Stimulated activated CD4-positive, alpha-beta T cell treated with anti-CD3 and anti-CD28 coated beads, Interleukin-1b, Interleukin-23, amount 100 ng/mL, for 1 hour (primary cell): ENCODE measurements around the gene RPA1.
"Not testable (repeated sequence)": the region's sequence is repeated elsewhere in the genome, so short reads cannot be mapped to it uniquely, and the experiment has no call there.

ENCODE experiments used
- DNase-seq, 2 donors: peaks; one replicate each; pipeline ENCODE4 v3.0.0-alpha.2; 2020; ENCODE audit warnings: low read depth in 2 of 2

The RPA1 gene

DNA sequence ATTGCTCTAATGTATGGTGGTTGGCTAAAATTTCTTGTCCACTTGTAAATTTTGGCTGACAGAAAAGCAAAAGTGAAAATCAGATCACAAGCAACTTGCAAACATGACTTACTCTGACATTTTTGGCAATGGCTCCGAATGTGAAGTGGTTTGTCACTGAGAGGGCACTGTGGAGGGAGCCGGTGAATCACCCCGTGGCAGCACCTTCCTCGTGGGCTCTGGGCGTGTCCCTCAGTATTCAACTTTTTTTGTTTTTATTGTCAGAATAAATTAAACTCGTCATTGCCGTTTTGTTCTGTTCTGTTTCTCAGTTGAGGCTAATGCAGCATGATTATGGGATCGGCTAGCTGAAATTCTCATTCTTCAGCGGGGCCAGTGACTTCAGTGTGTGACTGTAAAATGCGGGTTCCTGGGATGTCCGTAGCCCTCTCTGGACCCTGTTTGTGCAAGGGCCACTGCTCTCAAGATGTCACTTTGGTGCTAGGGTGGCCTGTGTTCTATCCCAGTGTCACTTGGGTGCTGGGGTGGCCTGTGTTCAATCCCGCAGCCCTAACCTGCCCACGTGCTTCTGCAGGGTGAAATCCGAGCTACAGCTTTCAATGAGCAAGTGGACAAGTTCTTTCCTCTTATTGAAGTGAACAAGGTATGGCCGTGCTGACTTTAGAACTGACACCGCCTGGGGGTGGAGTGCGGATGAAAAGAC, 48.8 kb downstream of the RPA1 start:
- DNase-seq = no peak

DNA sequence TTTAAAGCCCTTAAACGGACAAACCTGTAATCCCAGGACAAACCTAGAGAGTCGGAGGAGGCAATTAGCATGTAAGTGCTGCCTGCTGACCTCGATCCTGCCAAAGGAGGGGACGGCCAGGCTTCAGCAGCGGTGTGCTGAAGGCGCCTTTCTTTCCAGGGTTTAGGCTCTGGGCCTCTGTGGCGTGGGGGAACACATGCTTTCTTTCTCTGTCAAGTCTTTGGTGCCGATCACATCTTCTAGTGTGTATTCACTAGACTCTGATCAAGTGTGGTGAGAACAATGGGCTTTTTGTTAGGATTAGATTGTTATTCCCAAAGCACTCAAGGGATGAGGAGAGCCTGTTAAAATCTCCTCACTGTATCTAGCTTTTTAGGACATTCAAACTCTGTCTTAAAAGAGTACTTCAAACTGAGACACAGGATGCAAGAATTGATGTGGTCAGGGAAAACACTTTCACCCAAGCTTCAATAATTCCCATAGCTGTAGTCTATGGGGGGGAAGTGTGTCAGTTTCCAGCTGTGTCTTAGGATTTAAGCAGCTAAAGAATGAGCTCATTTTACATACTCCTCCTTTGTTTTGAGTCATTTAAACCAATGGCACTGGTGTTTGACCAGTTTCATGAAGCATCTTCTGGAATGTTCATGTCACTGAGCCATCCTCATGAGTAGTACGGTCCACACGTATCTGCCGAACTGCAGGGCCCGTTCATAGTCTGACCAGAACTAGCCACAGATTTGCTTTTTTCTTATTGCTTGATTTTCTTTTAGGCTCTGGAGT, 51.2 kb downstream of the RPA1 start:
- DNase-seq = no peak

DNA sequence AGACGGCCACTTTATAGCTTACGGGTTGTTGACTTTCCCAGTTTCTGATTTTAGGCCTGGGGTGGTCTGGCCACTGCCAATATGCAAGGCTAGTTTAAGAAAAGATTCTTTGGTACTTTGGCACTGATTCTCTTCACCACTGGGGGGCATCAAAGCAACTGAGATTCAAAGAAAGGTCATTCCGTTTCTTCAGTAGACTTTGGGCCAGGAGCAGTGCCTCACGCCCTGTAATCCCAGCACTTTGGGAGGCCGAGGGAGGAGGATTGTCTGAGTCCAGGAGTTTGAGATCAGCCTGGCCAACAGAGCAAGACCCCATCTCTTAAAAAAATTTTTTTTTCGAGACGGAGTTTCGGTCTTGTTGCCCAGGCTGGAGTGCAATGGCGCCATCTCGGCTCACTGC, 53.0 kb downstream of the RPA1 start:
- DNase-seq = no peak

DNA sequence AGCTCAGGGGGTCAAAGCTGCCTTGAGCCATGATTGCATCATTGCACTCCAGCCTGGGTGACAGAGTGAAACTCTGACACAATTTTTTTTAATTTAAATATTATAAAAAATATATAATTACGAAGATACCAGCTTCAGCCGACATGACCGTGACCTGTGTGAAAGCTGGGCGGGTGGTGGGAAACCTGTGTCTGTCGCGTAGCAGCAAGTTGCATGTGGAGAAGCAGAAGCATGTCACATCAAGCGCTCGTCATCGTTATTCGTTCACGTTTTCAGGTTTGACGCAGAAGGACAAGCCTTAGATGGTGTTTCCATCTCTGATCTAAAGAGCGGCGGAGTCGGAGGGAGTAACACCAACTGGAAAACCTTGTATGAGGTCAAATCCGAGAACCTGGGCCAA, 53.7 kb downstream of the RPA1 start:
- DNase-seq = no peak

DNA sequence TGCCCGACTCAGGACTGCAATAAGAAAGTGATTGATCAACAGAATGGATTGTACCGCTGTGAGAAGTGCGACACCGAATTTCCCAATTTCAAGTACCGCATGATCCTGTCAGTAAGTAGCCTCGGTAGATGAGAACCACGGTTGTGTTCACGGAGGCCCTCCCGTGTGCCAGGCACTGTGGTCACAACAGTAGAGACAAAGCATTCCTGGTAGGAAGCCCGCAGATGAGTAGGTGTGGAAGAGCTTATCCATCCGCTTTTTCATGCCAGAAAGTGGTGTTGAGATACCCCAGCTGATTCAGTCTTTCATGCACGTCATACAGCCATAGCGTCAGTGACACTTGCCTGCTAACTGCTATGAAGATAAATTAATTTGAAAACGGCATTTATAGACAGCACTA, 58.9 kb downstream of the RPA1 start:
- DNase-seq = no peak

DNA sequence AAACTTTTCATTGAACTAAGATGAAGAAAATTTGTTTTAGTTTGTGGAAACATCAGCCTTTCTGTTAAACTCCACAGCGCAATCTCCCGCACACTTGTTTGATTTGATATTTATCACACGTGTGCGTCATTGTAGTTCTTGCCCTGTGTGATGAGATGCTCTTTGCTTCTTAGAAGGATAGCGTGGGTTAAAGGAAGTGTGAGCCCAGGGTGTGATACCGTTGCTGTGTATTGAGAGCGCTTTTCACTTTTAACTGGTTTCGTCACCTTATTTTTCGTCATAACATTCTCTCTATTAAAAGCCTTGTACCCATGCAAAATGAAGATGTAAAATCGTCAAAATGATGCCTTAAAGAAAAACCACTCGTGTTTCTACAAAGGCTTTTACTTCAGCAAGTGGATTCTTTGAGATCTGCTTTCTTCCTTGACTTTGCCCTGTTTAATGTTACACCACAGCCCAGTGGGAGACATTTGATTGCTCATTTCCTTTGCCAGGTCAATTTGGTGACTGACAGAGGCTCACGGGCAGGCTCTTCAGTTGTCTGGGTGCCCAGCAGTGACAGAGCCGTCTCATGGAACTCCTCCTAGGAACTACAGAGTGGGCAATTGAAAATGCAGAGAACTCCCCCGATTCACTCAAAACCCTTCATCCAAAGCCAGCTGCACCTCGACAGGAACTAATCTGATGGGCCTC, 61.1 kb downstream of the RPA1 start:
- no peak for DNase-seq

DNA sequence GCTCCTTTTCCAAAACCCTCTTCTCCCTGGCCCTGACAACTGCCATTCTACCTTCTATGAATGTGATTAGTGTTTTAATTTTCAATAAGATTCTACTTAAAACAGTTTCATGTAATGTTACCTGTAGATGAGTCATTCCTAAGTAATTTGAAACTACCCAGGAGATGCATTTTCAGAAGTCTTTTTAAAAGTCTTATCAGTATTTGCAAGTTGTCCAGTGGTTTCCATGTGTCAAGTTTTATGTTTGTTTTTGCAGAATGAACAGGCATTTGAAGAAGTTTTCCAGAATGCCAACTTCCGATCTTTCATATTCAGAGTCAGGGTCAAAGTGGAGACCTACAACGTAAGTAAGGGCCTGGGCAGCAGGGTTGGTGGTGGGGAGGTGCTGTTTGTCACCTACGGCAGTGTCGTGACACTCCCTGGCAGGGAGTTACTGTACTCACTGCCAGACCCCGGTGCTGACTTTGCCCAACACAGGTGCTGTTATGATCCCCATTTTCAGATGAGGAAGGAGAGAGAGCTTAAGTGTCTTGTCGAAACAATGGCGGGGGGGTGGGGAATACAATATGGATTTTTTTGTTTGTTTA, 65.0 kb downstream of the RPA1 start:
- no peak for DNase-seq

DNA sequence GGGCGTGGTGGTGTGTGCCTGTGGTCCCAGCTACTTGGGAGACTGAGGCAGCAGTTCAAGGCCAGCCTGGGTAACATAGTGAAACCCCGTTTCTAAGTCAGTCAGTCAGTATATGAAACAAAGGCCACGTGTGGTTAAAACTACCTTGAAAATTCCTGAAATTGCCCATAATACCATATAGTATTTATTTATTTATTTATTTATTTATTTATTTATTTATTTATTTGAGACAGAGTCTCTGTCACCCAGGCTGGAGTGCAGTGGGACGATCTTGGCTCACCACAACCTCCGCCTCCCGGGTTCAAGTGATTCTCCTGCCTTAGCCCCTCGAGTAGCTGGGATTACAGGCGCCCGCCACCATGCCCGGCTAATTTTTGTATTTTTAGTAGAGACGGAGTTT, 65.7 kb downstream of the RPA1 start:
- not testable (repeated sequence) for DNase-seq

DNA sequence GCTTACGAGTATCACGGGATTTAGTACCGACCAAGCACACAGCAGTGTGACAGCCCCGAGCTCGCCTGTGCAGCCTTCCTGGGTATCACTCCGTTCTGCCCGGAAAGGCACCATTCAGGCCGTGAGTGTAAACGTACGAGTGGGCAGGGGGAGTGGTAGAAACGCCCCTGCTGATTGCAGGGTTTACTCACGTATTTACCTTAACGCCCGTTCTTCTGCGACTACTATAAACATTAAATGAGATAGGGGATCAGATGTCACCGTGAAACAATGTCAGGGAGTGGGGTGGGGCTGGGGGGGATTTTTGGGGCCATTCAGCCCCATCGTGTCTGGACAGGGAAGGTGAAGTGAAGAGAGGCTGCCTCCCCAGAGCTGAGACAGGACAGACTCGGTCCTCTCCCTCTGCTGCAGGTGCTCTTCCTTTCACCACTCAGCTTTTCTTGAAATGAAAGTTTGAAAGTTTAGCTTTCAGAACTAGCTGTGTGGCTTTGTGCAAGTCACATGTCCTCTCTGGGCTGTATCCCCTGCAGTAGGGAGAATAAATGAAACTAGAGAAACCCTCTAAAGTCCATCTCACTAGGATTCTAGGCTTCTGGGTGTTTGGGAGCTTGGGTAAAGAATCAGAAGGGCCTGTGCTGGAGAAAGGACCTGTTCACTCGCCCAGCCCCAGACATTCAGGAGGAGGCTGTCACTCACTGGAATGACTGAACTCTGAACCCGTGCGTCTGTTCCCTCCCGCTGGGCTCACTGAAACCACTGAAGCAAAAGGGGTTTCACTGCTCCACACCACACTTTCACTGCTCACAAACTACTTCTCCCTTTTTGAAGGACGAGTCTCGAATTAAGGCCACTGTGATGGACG, 66.7 kb downstream of the RPA1 start:
- DNase-seq = no peak

DNA sequence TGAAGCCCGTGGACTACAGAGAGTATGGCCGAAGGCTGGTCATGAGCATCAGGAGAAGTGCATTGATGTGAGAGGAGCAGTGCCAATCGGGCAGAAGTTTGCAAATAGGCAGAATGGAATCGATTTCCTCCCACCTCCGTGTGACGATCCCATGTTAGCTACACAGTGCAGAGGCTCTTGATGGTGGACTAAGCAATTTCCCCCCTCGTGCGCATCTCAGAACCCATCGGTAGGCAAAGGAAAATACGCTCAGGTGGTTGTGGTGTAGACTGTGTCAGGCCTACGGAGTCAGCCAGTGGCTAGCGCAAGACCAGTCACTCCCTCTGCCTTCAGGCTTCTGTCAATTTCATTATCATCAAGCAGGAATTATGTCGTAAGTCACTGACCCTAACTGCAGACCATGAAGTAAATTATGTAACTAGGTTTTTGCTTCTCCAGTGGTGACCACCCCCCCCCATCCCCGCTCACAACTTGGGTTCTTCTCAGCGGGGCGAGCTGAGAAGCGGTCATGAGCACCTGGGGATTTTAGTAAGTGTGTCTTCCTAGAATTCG, 67.4 kb downstream of the RPA1 start:
- DNase-seq = no peak

DNA sequence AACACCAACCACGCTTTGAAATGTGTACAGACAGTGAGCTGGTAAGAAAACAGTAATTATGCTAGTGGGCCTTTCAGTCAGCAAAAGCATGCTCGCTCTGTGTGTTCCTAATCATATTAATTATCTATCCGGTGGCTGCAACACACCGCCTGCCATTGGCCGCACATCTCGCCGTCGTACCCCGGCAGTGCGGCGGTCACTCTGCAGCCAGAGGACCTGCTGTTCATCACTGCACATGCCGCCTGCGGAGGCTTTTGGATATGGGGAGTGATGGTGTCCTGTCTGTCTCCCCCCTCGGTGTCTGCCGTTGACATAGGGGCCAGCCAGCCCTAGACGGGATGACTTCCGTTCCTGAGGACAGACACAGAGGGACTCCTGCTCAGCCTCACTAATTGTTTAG, 68.5 kb downstream of the RPA1 start:
- DNase-seq = no peak

DNA sequence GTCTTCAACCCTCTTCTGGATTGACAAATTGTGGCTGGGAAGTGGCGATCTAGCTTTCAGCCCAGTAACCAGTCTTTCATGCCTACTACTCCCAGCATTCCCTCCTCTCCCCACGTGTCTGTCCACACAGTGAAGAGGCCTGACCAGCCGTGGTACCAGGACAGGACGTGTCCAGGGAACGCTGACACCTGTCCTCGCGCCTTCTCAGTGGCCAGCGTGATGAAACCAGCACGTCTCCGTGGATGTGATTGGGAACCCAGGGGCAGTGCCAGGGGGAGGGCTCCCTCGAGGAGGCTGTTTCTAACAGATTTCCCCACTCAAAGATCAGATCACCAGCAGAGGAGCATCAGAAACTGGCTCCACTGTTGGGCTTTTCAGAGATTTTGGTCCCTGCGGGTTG, 69.1 kb downstream of the RPA1 start:
- no peak for DNase-seq

DNA sequence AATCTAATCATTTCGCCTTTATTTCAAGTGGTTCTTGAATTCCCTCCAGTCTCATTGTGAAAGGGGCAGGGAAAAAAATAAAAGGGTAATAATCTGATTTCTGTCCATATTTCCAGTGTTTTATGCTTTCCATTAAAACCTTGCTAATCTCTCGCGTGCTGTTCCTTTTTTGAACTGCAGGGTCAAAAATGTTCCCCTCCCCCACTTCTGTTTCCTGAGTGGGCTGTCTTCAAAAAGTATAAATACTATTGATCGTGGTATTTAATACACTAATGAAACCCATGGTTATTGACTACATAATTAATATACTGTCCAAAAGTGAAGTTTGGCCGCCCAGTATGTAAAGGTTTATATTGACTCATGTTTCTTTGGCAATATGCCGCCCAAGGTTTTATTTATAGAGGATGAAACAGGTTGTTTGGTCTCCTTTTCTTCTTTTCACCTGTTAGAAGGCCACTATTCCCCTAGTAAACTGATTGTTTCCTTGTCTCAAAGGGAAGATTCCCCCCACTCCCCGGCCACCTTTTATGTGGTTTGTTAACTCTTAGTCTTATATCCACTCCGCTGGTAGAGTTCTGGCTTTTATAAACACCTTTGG, 69.7 kb downstream of the RPA1 start:
- no peak for DNase-seq

DNA sequence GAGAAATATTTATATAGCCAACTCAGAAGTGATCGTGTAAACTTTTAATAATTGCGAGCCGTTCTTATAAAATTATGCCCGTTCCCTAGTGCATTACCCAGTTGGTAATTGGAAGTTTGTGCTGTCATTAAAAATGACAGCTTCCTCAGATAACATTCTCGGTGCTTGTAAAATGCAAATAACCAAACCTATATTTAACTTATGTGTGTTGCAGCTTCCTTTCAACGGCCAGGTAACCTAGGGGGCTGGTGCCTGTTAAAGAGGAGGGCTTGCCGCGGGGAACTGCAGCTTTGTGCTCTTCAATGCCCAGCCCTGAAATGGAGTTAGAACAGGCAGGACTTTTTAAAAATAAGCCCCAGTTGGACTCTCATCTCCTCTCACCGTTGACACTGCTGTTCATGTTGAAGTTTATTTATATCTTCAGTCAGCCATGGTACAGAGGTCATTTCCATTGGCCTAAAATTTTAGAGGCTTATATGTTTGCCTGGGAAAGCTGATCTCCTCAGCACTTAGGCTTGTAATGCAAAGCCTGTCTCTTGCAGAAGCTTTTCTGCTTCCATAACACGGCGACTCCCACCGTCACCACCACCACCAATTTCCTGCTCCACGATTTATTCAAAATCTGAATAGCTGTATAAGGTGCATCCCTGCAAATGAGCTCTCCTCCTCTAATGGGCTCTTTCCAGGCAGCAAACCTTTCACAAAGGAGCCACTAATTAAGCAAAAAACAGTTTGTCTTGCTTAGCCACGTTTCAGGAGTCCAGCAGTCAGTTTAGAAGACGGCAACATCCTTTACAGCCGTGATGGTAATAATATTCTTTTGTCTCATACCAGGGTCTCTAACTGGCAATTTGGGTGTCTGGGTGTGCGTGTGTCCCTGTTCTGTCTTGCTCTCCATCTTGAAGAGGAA, 74.7 kb downstream of the RPA1 start:
- no peak for DNase-seq

DNA sequence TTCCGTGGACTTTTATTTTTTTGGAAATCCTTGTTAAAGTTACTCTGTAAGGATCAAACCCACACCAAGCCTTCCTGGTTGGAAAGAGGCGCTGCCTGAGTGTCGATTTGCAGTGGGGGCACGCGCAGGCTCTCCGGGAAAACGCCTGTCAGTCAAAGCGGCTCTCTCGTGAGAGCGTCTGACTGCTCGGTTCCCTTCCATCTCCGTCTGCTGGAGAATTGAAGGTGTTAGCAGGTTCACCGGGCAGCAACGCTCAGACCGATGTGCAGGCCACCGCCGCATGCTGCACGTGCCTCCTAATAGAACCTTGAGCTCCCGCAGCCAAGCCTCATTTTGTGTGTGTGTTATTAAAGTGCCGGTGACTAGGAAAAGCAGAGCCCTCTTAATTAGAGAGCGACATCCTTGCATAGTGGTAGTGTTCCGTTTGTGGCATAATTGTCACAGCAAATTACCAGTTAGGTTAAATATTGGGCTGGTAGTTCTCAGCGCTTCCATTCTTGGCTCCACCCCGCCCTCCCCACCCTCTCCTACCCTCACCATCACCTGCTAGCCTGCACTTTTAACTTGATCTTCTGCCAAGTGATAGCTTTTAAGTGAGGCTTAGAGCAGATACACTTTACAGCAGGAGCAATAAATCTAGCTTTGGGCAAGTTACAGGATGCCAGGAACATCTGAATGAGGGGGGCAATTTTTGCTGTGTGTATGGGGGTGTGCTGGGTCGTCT, 75.5 kb downstream of the RPA1 start:
- DNase-seq = no peak

DNA sequence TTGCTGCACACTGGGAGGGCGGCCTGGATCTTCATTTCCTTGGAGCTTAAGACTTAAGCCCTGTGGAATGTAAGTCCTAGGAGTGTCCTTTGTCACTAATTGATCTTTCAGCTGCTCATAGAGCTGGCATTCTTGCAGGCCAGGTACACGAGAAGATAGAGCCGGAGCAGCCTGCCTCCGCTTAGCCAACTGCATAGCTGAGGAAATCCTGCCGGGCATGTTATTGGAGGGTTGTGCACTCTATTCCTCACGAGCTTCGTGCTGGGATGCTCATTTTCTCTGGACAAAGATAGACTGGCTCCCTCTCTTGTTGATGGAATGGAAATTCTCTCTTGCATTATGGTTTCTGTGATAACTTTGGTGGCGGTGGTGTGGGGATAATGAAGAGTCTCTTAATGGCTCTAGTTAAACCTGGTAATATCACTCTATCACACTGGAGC, 76.9 kb downstream of the RPA1 start:
- no peak for DNase-seq

DNA sequence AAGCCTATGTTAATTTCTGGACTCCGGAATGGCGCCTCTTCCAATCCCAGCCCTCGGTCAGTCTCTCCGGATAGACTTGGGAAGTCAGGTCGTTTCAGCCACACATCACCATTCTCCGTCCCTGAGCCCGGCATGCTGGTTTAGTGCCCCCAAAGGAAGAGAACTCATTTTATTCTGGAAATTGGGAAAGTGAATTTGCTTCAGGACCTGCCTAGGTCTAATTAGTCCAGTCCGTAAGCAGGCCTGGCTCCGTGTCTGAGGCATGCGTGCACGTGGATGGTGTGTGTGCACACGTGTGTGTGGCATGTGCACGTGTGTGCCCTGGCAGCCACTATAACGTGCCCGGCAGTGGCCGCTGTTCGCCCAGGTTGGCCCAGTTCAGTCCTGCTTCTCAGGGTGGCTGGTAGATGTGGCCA, 77.4 kb downstream of the RPA1 start:
- DNase-seq = no peak

DNA sequence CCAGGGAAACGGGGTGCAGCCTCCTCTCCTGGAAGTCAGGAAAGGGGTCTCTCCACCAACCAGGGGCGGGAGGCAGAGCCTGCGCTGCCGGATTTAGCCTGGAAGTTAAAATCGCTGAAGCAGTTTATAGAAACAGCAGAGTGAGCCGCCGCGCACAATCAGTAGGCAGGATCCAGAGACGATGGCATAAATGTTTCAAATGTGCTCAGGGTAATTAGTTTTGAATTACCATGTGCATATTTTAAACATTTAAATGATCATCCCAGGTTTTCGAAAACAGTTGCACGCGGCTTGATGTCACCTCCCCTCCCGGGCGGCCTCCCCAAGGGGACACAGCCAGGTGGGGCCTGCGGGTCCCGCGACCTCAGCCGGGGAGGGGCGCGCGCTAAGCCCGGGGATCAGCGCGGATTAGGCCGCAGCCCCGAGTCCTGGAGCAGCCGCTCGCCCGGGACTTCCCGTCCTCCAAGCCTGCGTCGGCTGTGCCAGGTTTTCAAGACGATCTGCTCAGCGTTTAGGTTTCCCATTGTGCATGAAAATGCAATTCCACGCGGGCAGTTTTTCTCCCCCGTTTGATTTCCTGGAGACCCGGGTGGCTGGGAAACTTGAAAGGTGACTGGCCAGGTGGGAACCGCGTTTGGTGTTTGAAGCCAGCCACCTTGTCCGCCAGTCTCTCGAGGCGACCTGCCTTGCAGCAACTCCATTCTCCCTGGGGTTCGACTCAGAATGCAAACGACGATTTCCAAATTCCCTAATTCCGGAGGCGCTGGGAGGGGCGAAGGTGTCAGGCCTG, 78.3 kb downstream of the RPA1 start:
- no peak for DNase-seq
